ENCODE results near the gene ZNF48.
A peak's percentile ranks its signal among the peaks of the same experiment; 100 is the strongest.

ZNF48 gene

DNA sequence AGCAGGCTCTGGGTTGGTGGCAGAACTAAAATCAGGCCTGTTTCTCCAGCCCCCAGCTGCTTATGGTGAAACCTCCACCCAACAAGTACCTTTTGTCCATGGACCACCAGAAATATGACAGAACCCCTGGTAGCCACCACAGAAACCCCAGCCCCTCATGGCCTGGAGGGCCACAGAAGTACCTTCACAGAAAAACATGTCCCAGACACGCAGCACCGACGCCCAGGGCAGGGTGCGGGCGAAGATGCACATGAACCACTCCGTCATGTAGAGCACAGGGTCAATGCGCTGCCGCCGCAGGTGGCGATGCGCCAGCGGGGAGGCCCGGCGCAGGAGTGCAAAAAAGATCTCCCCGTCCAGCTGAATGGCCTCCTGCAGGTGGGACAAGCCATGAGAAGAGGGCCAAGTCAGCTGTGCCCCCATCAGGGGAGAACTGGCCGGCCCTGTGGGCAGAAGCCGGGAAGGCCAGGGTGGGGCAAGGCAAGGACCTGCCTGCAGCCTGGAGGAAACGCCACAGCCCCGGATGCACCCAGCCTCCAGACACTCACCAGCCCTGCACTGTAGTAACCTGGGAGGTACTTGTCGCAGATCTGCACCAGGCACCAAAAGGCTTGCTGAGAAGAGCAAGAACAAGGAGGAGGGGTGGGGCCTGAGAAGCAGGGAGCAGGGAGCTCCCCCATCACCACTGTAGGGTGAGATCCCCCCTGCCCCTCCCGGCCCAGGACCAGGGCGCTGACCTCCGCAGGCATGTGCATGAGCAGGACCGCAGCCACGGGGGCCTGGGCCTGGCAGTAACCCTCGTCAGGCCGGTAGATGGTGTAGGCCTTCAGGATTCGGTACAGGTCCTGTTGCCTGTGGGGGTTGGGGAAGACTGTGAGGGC lies 36.0 kb upstream of the ZNF48 start:
- no peak overlapping the region for H3K4me2 ChIP-seq (ENCODE audit: insufficient read depth, low read length, poor library complexity, severe bottlenecking)
- H3K9ac ChIP-seq (ENCODE audit: low read depth, low read length, poor library complexity) = peak overlapping the region; percentile 50
- H3K4me3 ChIP-seq (ENCODE audit: low read length in 2 of 2) = no peak overlapping the region
- no peak overlapping the region for H4K8ac ChIP-seq (ENCODE audit: low read depth, low read length)
- H2BK120ac ChIP-seq (ENCODE audit: low read depth, low read length) = no peak overlapping the region
- H3K18ac ChIP-seq (ENCODE audit: low read length) = peak overlapping the region; percentile 3
- peak overlapping the region; percentile 63 for H3K14ac ChIP-seq (ENCODE audit: low read length)
- H4K91ac ChIP-seq (ENCODE audit: low read depth, low read length, poor library complexity) = no peak overlapping the region
- no peak overlapping the region for H2BK5ac ChIP-seq (ENCODE audit: low read length)
- H3K79me1 ChIP-seq (ENCODE audit: low read depth, low read length) = peaks cover 6% of the 10 kb centered on the region
- DNase-seq (ENCODE audit: low spot score) = no peak
- no peak overlapping the region for H2BK15ac ChIP-seq (ENCODE audit: low read length)
- peaks cover 9 to 59% of the 10 kb centered on the region in 2 donors for H3K36me3 ChIP-seq (replicated peaks in 1 of 2; ENCODE audit: control insufficient read depth in 2 of 2, insufficient read depth in 2 of 2, low read length in 2 of 2)
- WGBS, 2 donors (ENCODE audit: extremely low coverage in 2 of 2, insufficient read length in 2 of 2, insufficient replicate concordance in 1 of 2) = no CpG with 5 or more reads among the region's 28 CpGs
- H3K27ac ChIP-seq (replicated peaks; ENCODE audit: low read length) = no peak overlapping the region
- no peak overlapping the region for H3K4ac ChIP-seq (ENCODE audit: low read length)
- H2AK5ac ChIP-seq (ENCODE audit: low read depth, low read length) = no peak overlapping the region
- peaks cover 6 to 8% of the 10 kb centered on the region in 2 donors for H3K4me1 ChIP-seq (ENCODE audit: control insufficient read depth in 2 of 2, insufficient read depth in 1 of 2, low read depth in 1 of 2, low read length in 2 of 2)
- H2BK12ac ChIP-seq (ENCODE audit: low read length) = no peak overlapping the region
- H3K9me3 ChIP-seq (replicated peaks in 1 of 2; ENCODE audit: control insufficient read depth in 2 of 2, insufficient read depth in 1 of 2, low read depth in 1 of 2, low read length in 2 of 2) = no peaks in the 10 kb centered on the region
- H3K23ac ChIP-seq (ENCODE audit: low read depth, low read length, poor library complexity) = no peak overlapping the region
- no peak overlapping the region for H2AFZ ChIP-seq (ENCODE audit: low read length)
- H3K27me3 ChIP-seq (ENCODE audit: control insufficient read depth in 3 of 3, insufficient read depth in 3 of 3, low read depth in 1 of 3, low read length in 3 of 3) = no peaks in the 10 kb centered on the region

DNA sequence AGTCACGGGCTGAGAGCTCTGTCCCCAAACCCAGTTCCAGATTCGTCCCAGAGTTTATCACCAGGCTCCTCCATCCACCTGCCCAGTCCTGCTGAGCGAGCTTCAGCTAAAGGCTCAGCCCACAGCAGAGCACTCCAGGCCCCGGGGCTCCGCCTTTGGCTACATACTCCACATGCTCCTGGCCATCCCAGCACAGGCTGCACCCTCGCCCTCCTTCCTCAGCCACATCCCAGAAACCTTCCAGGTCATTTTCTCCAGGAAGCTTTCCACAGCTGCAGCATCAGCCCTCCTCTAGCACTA lies 35.4 kb upstream of the ZNF48 start:
- Histone ChIP-seq H2AFZ (ENCODE audit: low read length) (no peak overlapping the region), H4K8ac (ENCODE audit: low read depth, low read length) (no peak overlapping the region), H2BK12ac (ENCODE audit: low read length) (no peak overlapping the region), H3K23ac (ENCODE audit: low read depth, low read length, poor library complexity) (no peak overlapping the region), H3K14ac (ENCODE audit: low read length) (no peak overlapping the region), H3K27me3 (ENCODE audit: control insufficient read depth in 3 of 3, insufficient read depth in 3 of 3, low read depth in 1 of 3, low read length in 3 of 3) (no peaks in the 10 kb centered on the region), H3K18ac (ENCODE audit: low read length) (no peak overlapping the region), H2BK15ac (ENCODE audit: low read length) (no peak overlapping the region), H2AK5ac (ENCODE audit: low read depth, low read length) (no peak overlapping the region), H2BK5ac (ENCODE audit: low read length) (no peak overlapping the region), H3K27ac (replicated peaks; ENCODE audit: low read length) (no peak overlapping the region), H4K91ac (ENCODE audit: low read depth, low read length, poor library complexity) (no peak overlapping the region), H3K4me3 (ENCODE audit: low read length in 2 of 2) (no peak overlapping the region), H3K9ac (ENCODE audit: low read depth, low read length, poor library complexity) (no peak overlapping the region), H3K4ac (ENCODE audit: low read length) (no peak overlapping the region), H3K4me1 (ENCODE audit: control insufficient read depth in 2 of 2, insufficient read depth in 1 of 2, low read depth in 1 of 2, low read length in 2 of 2) (peaks cover 3 to 6% of the 10 kb centered on the region in 2 donors), H3K9me3 (replicated peaks in 1 of 2; ENCODE audit: control insufficient read depth in 2 of 2, insufficient read depth in 1 of 2, low read depth in 1 of 2, low read length in 2 of 2) (no peaks in the 10 kb centered on the region), H3K4me2 (ENCODE audit: insufficient read depth, low read length, poor library complexity, severe bottlenecking) (no peak overlapping the region), H2BK120ac (ENCODE audit: low read depth, low read length) (no peak overlapping the region), H3K36me3 (replicated peaks in 1 of 2; ENCODE audit: control insufficient read depth in 2 of 2, insufficient read depth in 2 of 2, low read length in 2 of 2) (peaks cover 13 to 65% of the 10 kb centered on the region in 2 donors), H3K79me1 (ENCODE audit: low read depth, low read length) (peaks cover 2% of the 10 kb centered on the region)
- no CpG with 5 or more reads among the region's 6 CpGs for WGBS, 2 donors (ENCODE audit: extremely low coverage in 2 of 2, insufficient read length in 2 of 2, insufficient replicate concordance in 1 of 2)
- DNase-seq (ENCODE audit: low spot score) = no peak

DNA sequence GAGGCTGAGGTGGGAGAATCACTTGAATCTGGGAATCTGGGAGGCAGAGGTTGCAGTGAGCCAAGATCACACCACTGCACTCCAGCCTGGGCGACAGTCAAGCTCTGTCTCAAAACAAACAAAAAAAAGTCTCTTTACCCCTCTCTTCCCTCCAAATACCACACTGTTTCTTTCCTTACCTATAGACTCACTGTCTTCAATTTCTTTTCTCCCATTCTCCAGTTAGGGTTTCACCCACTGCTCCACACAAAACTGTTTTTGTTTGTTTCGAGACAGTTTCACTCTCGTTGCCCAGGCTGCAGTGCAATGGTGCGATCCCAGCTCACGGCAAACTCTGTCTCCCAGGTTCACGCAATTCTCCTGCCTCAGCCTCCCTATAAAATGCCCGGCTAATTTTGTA lies 34.0 kb upstream of the ZNF48 start:
- no peak overlapping the region for H3K18ac ChIP-seq (ENCODE audit: low read length)
- H3K9ac ChIP-seq (ENCODE audit: low read depth, low read length, poor library complexity) = no peak overlapping the region
- no peak overlapping the region for H3K14ac ChIP-seq (ENCODE audit: low read length)
- H4K8ac ChIP-seq (ENCODE audit: low read depth, low read length) = no peak overlapping the region
- no peak overlapping the region for H3K4me2 ChIP-seq (ENCODE audit: insufficient read depth, low read length, poor library complexity, severe bottlenecking)
- no peak overlapping the region for H2BK12ac ChIP-seq (ENCODE audit: low read length)
- no peak overlapping the region for H2AFZ ChIP-seq (ENCODE audit: low read length)
- H3K36me3 ChIP-seq (replicated peaks in 1 of 2; ENCODE audit: control insufficient read depth in 2 of 2, insufficient read depth in 2 of 2, low read length in 2 of 2) = peaks cover 13 to 76% of the 10 kb centered on the region in 2 donors
- H2BK5ac ChIP-seq (ENCODE audit: low read length) = no peak overlapping the region
- DNase-seq (ENCODE audit: low spot score) = no peak
- no peak overlapping the region for H2BK15ac ChIP-seq (ENCODE audit: low read length)
- no peak overlapping the region for H3K23ac ChIP-seq (ENCODE audit: low read depth, low read length, poor library complexity)
- no peak overlapping the region for H3K4me3 ChIP-seq (ENCODE audit: low read length in 2 of 2)
- no peak overlapping the region for H4K91ac ChIP-seq (ENCODE audit: low read depth, low read length, poor library complexity)
- no peaks in the 10 kb centered on the region for H3K27me3 ChIP-seq (ENCODE audit: control insufficient read depth in 3 of 3, insufficient read depth in 3 of 3, low read depth in 1 of 3, low read length in 3 of 3)
- no peaks in the 10 kb centered on the region for H3K9me3 ChIP-seq (replicated peaks in 1 of 2; ENCODE audit: control insufficient read depth in 2 of 2, insufficient read depth in 1 of 2, low read depth in 1 of 2, low read length in 2 of 2)
- peaks cover 0 to 2% of the 10 kb centered on the region in 2 donors for H3K4me1 ChIP-seq (ENCODE audit: control insufficient read depth in 2 of 2, insufficient read depth in 1 of 2, low read depth in 1 of 2, low read length in 2 of 2)
- WGBS, 2 donors (ENCODE audit: extremely low coverage in 2 of 2, insufficient read length in 2 of 2, insufficient replicate concordance in 1 of 2) = no CpG with 5 or more reads among the region's 7 CpGs
- H3K79me1 ChIP-seq (ENCODE audit: low read depth, low read length) = peaks cover 2% of the 10 kb centered on the region
- H3K27ac ChIP-seq (replicated peaks; ENCODE audit: low read length) = no peak overlapping the region
- no peak overlapping the region for H3K4ac ChIP-seq (ENCODE audit: low read length)
- no peak overlapping the region for H2BK120ac ChIP-seq (ENCODE audit: low read depth, low read length)
- H2AK5ac ChIP-seq (ENCODE audit: low read depth, low read length) = no peak overlapping the region

DNA sequence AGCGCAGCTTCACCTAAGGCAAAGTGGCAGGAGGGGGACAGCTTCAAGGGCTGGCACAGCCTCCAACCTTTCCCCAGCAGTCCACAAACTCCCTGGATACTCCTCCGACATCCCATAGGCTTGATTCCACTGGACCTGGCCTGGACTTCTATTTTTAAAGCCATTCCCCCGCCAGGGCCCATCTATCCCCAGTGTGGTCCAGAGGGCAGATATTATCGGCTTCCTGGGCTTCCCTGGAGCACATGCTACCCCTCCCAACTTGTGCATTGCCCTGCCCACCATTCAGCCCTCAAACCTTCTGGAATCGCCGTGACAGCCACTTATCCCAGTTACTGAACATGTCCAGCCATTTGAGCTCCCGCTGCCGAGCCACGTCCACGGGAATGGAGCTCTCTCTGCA lies 30.0 kb upstream of the ZNF48 start:
- no peak overlapping the region for H4K8ac ChIP-seq (ENCODE audit: low read depth, low read length)
- H3K79me1 ChIP-seq (ENCODE audit: low read depth, low read length) = peaks cover 12% of the 10 kb centered on the region
- no peak overlapping the region for H2AK5ac ChIP-seq (ENCODE audit: low read depth, low read length)
- H3K4me3 ChIP-seq (ENCODE audit: low read length in 2 of 2) = no peak overlapping the region
- H3K23ac ChIP-seq (ENCODE audit: low read depth, low read length, poor library complexity) = no peak overlapping the region
- no peaks in the 10 kb centered on the region for H3K27me3 ChIP-seq (ENCODE audit: control insufficient read depth in 3 of 3, insufficient read depth in 3 of 3, low read depth in 1 of 3, low read length in 3 of 3)
- WGBS, 2 donors (ENCODE audit: extremely low coverage in 2 of 2, insufficient read length in 2 of 2, insufficient replicate concordance in 1 of 2) = no CpG with 5 or more reads among the region's 10 CpGs
- H3K27ac ChIP-seq (replicated peaks; ENCODE audit: low read length) = no peak overlapping the region
- H2BK15ac ChIP-seq (ENCODE audit: low read length) = no peak overlapping the region
- no peak overlapping the region for H3K4ac ChIP-seq (ENCODE audit: low read length)
- H3K18ac ChIP-seq (ENCODE audit: low read length) = no peak overlapping the region
- peaks cover 6 to 52% of the 10 kb centered on the region in 2 donors for H3K36me3 ChIP-seq (replicated peaks in 1 of 2; ENCODE audit: control insufficient read depth in 2 of 2, insufficient read depth in 2 of 2, low read length in 2 of 2)
- H3K4me2 ChIP-seq (ENCODE audit: insufficient read depth, low read length, poor library complexity, severe bottlenecking) = no peak overlapping the region
- no peak overlapping the region for H2BK12ac ChIP-seq (ENCODE audit: low read length)
- no peak overlapping the region for H2BK120ac ChIP-seq (ENCODE audit: low read depth, low read length)
- H4K91ac ChIP-seq (ENCODE audit: low read depth, low read length, poor library complexity) = no peak overlapping the region
- DNase-seq (ENCODE audit: low spot score) = no peak
- no peak overlapping the region for H2AFZ ChIP-seq (ENCODE audit: low read length)
- H3K9ac ChIP-seq (ENCODE audit: low read depth, low read length, poor library complexity) = no peak overlapping the region
- H2BK5ac ChIP-seq (ENCODE audit: low read length) = no peak overlapping the region
- no peak overlapping the region for H3K14ac ChIP-seq (ENCODE audit: low read length)
- H3K9me3 ChIP-seq (replicated peaks in 1 of 2; ENCODE audit: control insufficient read depth in 2 of 2, insufficient read depth in 1 of 2, low read depth in 1 of 2, low read length in 2 of 2) = no peaks in the 10 kb centered on the region
- peaks cover 14 to 16% of the 10 kb centered on the region in 2 donors for H3K4me1 ChIP-seq (ENCODE audit: control insufficient read depth in 2 of 2, insufficient read depth in 1 of 2, low read depth in 1 of 2, low read length in 2 of 2)
